Right ventricle myocardium superior (tissue), 1 donor: ENCODE measurements around the gene CHMP3. TPM values are rescaled to one million over a fixed set of nuclear protein-coding genes. Genes with fewer than 3 reads are reported as not detected.
"Not testable (repeated sequence)": the region's sequence is repeated elsewhere in the genome, so short reads cannot be mapped to it uniquely, and the experiment has no call there.

Experiments used
- ATAC-seq: fragments of 200-7000 bp; cut with Tn5 transposase; one replicate; pipeline ENCODE4 v1.9.1; 2020; ENCODE audit warnings: mild to moderate bottlenecking; ENCODE audit not compliant: poor library complexity
- DNase-seq: peaks from one replicate; pipeline ENCODE4 v3.0.0-alpha.2; 2020
- intact Hi-C: fragments of 100-400 bp; cut with DNase I; formaldehyde crosslinking; loops from one replicate; pipeline ENCODE4 v1.11.2; 2022
- total RNA-seq: library from RNA; stranded (reverse); fragmentation: NEBNext Ultra II Directional; extraction: Animal tissue kit (Norgen Biotek cat#: 25700); gene quantifications from one replicate; pipeline ENCODE4 v1.2.1, GENCODE V29; 2021
- donor health status: DM: no; HTN: yes; CAD: no; lungs with severe emphysema.

Gene CHMP3
- total RNA-seq, 1 donor from 2014 or later: 173 TPM

GRCh38 chr2:86556508-86556907 is 6.7 kb downstream of the CHMP3 start:
- DNase-seq (no peak), ATAC-seq (no peak)
- intact Hi-C loops: no loop called here

GRCh38 chr2:86552889-86553288 is 10.4 kb downstream of the CHMP3 start:
- DNase-seq: no peak

GRCh38 chr2:86549963-86550725 is 13.1 kb downstream of the CHMP3 start:
- ATAC-seq, intact Hi-C loops, DNase-seq: not testable (repeated sequence)

More at GRCh38 chr2:86552889-86553288, 10.4 kb downstream of the CHMP3 start:
- ATAC-seq: no peak
- intact Hi-C loops: no loop called here

- DNase-seq, intact Hi-C loops, ATAC-seq: not testable (repeated sequence)
Observed at GRCh38 chr2:86549440-86549839, 13.8 kb downstream of the CHMP3 start.

- DNase-seq, intact Hi-C loops, ATAC-seq: not testable (repeated sequence)
Observed at GRCh38 chr2:86548913-86549396, 14.3 kb downstream of the CHMP3 start.

GRCh38 chr2:86548165-86548912 is 14.9 kb downstream of the CHMP3 start:
- intact Hi-C loops, ATAC-seq: not testable (repeated sequence)

GRCh38 chr2:86545296-86545924 is 17.8 kb downstream of the CHMP3 start:
- ATAC-seq, intact Hi-C loops: not testable (repeated sequence)
- DNase-seq: peak; percentile 27

More at GRCh38 chr2:86548165-86548912, 14.9 kb downstream of the CHMP3 start:
- not testable (repeated sequence) for DNase-seq

- DNase-seq, intact Hi-C loops, ATAC-seq: not testable (repeated sequence)
Observed at GRCh38 chr2:86544278-86545099, 18.8 kb downstream of the CHMP3 start.

GRCh38 chr2:86543793-86544192 is 19.4 kb downstream of the CHMP3 start:
- intact Hi-C loops: no loop called here
- no peak for DNase-seq
- ATAC-seq: no peak

- DNase-seq: no peak
- ATAC-seq: peak; percentile 36
- intact Hi-C loops: no loop called here
Observed at GRCh38 chr2:86543335-86543734, 19.9 kb downstream of the CHMP3 start.

- no peak for DNase-seq
- ATAC-seq: no peak
- intact Hi-C loops: no loop called here
Observed at GRCh38 chr2:86542814-86543213, 20.4 kb downstream of the CHMP3 start.

GRCh38 chr2:86541334-86541733 is 21.9 kb downstream of the CHMP3 start:
- DNase-seq: no peak
- intact Hi-C loops: no loop called here
- peak; percentile 63 for ATAC-seq

- ATAC-seq: no peak
- intact Hi-C loops: no loop called here
Observed at GRCh38 chr2:86533589-86533988, 29.7 kb downstream of the CHMP3 start.

GRCh38 chr2:86525421-86526340 is 37.6 kb downstream of the CHMP3 start:
- ATAC-seq: no peak
- intact Hi-C loops: no loop called here
- no peak for DNase-seq

More at GRCh38 chr2:86533589-86533988, 29.7 kb downstream of the CHMP3 start:
- DNase-seq: no peak

- intact Hi-C loops: no loop called here
- DNase-seq: no peak
- ATAC-seq: no peak
Observed at GRCh38 chr2:86523491-86523890, 39.8 kb downstream of the CHMP3 start.

GRCh38 chr2:86522711-86523110 is 40.5 kb downstream of the CHMP3 start:
- ATAC-seq (no peak), DNase-seq (no peak)
- intact Hi-C loops: no loop called here

- ATAC-seq (no peak), DNase-seq (no peak)
- intact Hi-C loops: no loop called here
Observed at GRCh38 chr2:86521922-86522321, 41.3 kb downstream of the CHMP3 start.
